Parathyroid adenoma (tissue), 2 donors: Measurements from ENCODE around the gene PHF11.
A peak's percentile ranks its signal among the peaks of the same experiment; 100 is the strongest.

Source experiments
- H2AFZ ChIP-seq: fragments of 300-600 bp; sonication (generic); one replicate; pipeline ENCODE4 v1.7.0; 2017; ENCODE audit warnings: antibody characterized with exemption, mild to moderate bottlenecking
- H3K27ac ChIP-seq: fragments of 300-600 bp; sonication (generic); one replicate; pipeline ENCODE4 v1.7.0; 2017
- H3K27me3 ChIP-seq: fragments of 300-600 bp; sonication (generic); one replicate; pipeline ENCODE4 v1.7.0; 2017; ENCODE audit warnings: low read length; ENCODE audit not compliant: control insufficient read depth, insufficient read depth
- H3K36me3 ChIP-seq: fragments of 300-600 bp; sonication (generic); one replicate; pipeline ENCODE4 v1.7.0; 2017; ENCODE audit warnings: low read length; ENCODE audit not compliant: control insufficient read depth, insufficient read depth
- H3K4me1 ChIP-seq: fragments of 300-600 bp; sonication (generic); one replicate; pipeline ENCODE4 v1.7.0; 2017; ENCODE audit warnings: control low read depth
- H3K4me2 ChIP-seq: fragments of 300-600 bp; sonication (generic); one replicate; pipeline ENCODE4 v1.7.0; 2017; ENCODE audit warnings: low read length
- H3K4me3 ChIP-seq: fragments of 300-600 bp; sonication (generic); one replicate; pipeline ENCODE4 v1.7.0; 2017; ENCODE audit warnings: low read depth, low read length
- H3K79me2 ChIP-seq: fragments of 300-600 bp; sonication (generic); one replicate; pipeline ENCODE4 v1.7.0; 2017; ENCODE audit warnings: control low read depth
- H3K9ac ChIP-seq: fragments of 300-600 bp; sonication (generic); one replicate; pipeline ENCODE4 v1.7.0; 2017; ENCODE audit warnings: mild to moderate bottlenecking
- H3K9me3 ChIP-seq: fragments of 300-600 bp; sonication (generic); one replicate; pipeline ENCODE4 v1.7.0; 2017; ENCODE audit warnings: low read length; ENCODE audit not compliant: control insufficient read depth
- TF ChIP-seq, protein P1 (sequence below): fragments of 300-600 bp; sonication (generic); IDR thresholded peaks from one replicate; pipeline ENCODE4 v1.7.0; 2017; ENCODE audit warnings: antibody characterized with exemption, mild to moderate bottlenecking
- donor health status: primary hyperparathyroidism.

The PHF11 gene

GRCh38 chr13:49540552-49540951 lies 44.8 kb downstream of the PHF11 start:
- Histone ChIP-seq H3K27ac (no peak overlapping the region), H3K36me3 (no peaks in the 10 kb centered on the region)

GRCh38 chr13:49543656-49544055 lies 47.9 kb downstream of the PHF11 start:
- Histone ChIP-seq H3K9ac (no peak overlapping the region), H3K4me1 (no peaks in the 10 kb centered on the region), H3K36me3 (no peaks in the 10 kb centered on the region), H2AFZ (no peak overlapping the region), H3K4me3 (no peak overlapping the region), H3K27ac (no peak overlapping the region), H3K27me3 (no peaks in the 10 kb centered on the region), H3K79me2 (no peaks in the 10 kb centered on the region), H3K4me2 (no peak overlapping the region), H3K9me3 (no peaks in the 10 kb centered on the region)
- TF ChIP-seq, protein P1, sequence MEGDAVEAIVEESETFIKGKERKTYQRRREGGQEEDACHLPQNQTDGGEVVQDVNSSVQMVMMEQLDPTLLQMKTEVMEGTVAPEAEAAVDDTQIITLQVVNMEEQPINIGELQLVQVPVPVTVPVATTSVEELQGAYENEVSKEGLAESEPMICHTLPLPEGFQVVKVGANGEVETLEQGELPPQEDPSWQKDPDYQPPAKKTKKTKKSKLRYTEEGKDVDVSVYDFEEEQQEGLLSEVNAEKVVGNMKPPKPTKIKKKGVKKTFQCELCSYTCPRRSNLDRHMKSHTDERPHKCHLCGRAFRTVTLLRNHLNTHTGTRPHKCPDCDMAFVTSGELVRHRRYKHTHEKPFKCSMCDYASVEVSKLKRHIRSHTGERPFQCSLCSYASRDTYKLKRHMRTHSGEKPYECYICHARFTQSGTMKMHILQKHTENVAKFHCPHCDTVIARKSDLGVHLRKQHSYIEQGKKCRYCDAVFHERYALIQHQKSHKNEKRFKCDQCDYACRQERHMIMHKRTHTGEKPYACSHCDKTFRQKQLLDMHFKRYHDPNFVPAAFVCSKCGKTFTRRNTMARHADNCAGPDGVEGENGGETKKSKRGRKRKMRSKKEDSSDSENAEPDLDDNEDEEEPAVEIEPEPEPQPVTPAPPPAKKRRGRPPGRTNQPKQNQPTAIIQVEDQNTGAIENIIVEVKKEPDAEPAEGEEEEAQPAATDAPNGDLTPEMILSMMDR = no peak

More at GRCh38 chr13:49540552-49540951, 44.8 kb downstream of the PHF11 start:
- TF ChIP-seq, protein P1 = no peak
- H3K79me2 ChIP-seq = no peaks in the 10 kb centered on the region
- H3K4me3 ChIP-seq = no peak overlapping the region
- H3K4me1 ChIP-seq = no peaks in the 10 kb centered on the region
- H3K9ac ChIP-seq = no peak overlapping the region
- no peaks in the 10 kb centered on the region for H3K9me3 ChIP-seq
- peak overlapping the region; percentile 7 for H3K4me2 ChIP-seq
- H2AFZ ChIP-seq = no peak overlapping the region
- no peaks in the 10 kb centered on the region for H3K27me3 ChIP-seq

- Histone ChIP-seq H3K27ac (no peak overlapping the region), H3K27me3 (no peaks in the 10 kb centered on the region), H3K4me3 (no peak overlapping the region), H3K9ac (no peak overlapping the region), H3K4me1 (no peaks in the 10 kb centered on the region), H2AFZ (no peak overlapping the region), H3K79me2 (no peaks in the 10 kb centered on the region), H3K36me3 (no peaks in the 10 kb centered on the region), H3K9me3 (no peaks in the 10 kb centered on the region), H3K4me2 (no peak overlapping the region)
- TF ChIP-seq, protein P1 = no peak
These were observed 49.9 kb downstream of the PHF11 start for GRCh38 chr13:49545661-49546060.

DNA sequence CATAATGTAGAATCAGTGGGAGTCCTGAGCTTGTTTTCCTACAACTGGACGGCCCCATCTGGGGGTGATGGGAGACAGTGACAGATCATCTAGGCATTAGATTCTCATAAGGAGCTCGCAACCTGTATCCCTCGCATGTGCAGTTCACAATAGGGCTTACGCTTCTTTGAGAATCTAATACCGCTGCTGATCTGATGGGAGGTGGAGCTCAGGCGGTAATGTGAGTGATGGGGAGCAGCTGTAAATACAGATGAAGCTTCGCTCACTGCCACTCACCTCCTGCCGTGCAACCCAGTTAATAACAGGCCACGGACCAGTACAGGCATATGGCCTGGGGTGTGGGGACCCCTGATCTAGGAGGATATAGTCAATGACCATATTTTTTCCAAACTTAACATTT lies 50.8 kb downstream of the PHF11 start:
- no peaks in the 10 kb centered on the region for H3K4me1 ChIP-seq
- H3K4me2 ChIP-seq = no peak overlapping the region
- H3K9ac ChIP-seq = no peak overlapping the region
- no peaks in the 10 kb centered on the region for H3K79me2 ChIP-seq
- H3K4me3 ChIP-seq = no peak overlapping the region
- H2AFZ ChIP-seq = no peak overlapping the region
- no peaks in the 10 kb centered on the region for H3K36me3 ChIP-seq
- no peaks in the 10 kb centered on the region for H3K9me3 ChIP-seq
- TF ChIP-seq, protein P1 = no peak
- no peaks in the 10 kb centered on the region for H3K27me3 ChIP-seq
- H3K27ac ChIP-seq = no peak overlapping the region

GRCh38 chr13:49549289-49549688 lies 53.5 kb downstream of the PHF11 start:
- H3K36me3 ChIP-seq = no peaks in the 10 kb centered on the region
- H3K9ac ChIP-seq = no peak overlapping the region
- H3K9me3 ChIP-seq = no peaks in the 10 kb centered on the region
- H3K27me3 ChIP-seq = no peaks in the 10 kb centered on the region
- no peak overlapping the region for H3K4me3 ChIP-seq
- H3K27ac ChIP-seq = no peak overlapping the region
- TF ChIP-seq, protein P1 = no peak
- H3K79me2 ChIP-seq = no peaks in the 10 kb centered on the region
- H3K4me1 ChIP-seq = no peaks in the 10 kb centered on the region
- H3K4me2 ChIP-seq = no peak overlapping the region
- H2AFZ ChIP-seq = no peak overlapping the region
